Pancreas (tissue), 10 donors: Measurements from ENCODE around the gene AHNAK. TPM values are rescaled to one million over a fixed set of nuclear protein-coding genes. Genes with fewer than 3 reads are reported as not detected.
A peak's percentile ranks its signal among the peaks of the same experiment; 100 is the strongest.

Experiments used
- ATAC-seq, 4 donors: fragments of 200-7000 bp; cut with Tn5 transposase; one replicate each; pipeline versions ENCODE4 v1.8.0 to v1.9.1; 2020; ENCODE audit warnings: mild to moderate bottlenecking in 4 of 4, moderate library complexity in 4 of 4
- DNase-seq, 6 donors: peaks; one replicate each; pipeline ENCODE4 v3.0.0-alpha.2; 2020
- FAIRE-seq: peaks from 2 replicates; lab custom pipeline; 2012; peaks lifted over from hg19 to GRCh38; lab: Jason Lieb, UNC
- H3K27ac ChIP-seq, 4 donors: fragments of 200-600 bp; sonication (generic); 1 replicate in 3 of 4; 2 replicates in 1 of 4; pipeline versions ENCODE4 v1.5.0 to v1.8.0; 2020
- H3K27me3 ChIP-seq, 4 donors: fragments of 200-600 bp; one replicate each; pipeline ENCODE4 v1.8.0; 2021
- H3K36me3 ChIP-seq, 3 donors: fragments of 200-600 bp; sonication (generic) in 1 of 3; one replicate each; pipeline versions ENCODE4 v1.5.0 to v1.8.0; 2020 to 2021
- H3K4me1 ChIP-seq, 3 donors: fragments of 200-600 bp; one replicate each; pipeline ENCODE4 v1.8.0; 2021
- H3K4me3 ChIP-seq, 4 donors: fragments of 200-600 bp; sonication (generic) in 2 of 4; one replicate each; pipeline versions ENCODE4 v1.5.0 to v1.8.0; 2020 to 2021
- H3K9me3 ChIP-seq, 4 donors: fragments of 200-600 bp; one replicate each; pipeline ENCODE4 v1.8.0; 2021
- WGBS, 2 donors: extraction: QIAGEN DNeasy Blood & Tissue Kit; methylation state at CpG; one replicate each; pipeline ENCODE4 v1.1.7; 2013; 5-methylcytosine and 5-hydroxymethylcytosine counted together
- intact Hi-C, 3 donors: fragments of 100-400 bp; cut with DNase I; formaldehyde crosslinking; loops; one replicate each; pipeline versions ENCODE4 v1.11.1 to v1.14.2; 2022
- polyA plus RNA-seq, 2 donors: library from polyadenylated mRNA; stranded (reverse); fragments of 200-250 nt; gene quantifications; one replicate each; pipeline ENCODE4 v1.2.3, GENCODE V29; 2013
- total RNA-seq, 6 donors: library from RNA; stranded (reverse); fragmentation: NEBNext Ultra II Directional in 4 of 6; extraction: Animal tissue kit (Norgen Biotek cat#: 25700) in 4 of 6; gene quantifications; one replicate each; pipeline versions ENCODE4 v1.2.1 to v1.2.4, GENCODE V29; 2021 to 2023
- TF ChIP-seq, protein P1 (sequence below), 4 donors: fragments of 200-600 bp; sonication (generic) in 3 of 4; IDR thresholded peaks; one replicate each; pipeline versions ENCODE4 v1.5.0 to v1.8.0; 2021; ENCODE audit warnings: antibody characterized with exemption in 4 of 4
- donor health status: healthy with polysubstance abuse.
- donor health status: DM: no; HTN: no; CAD: no; lungs with moderate emphysema.
- donor health status: DM: no; HTN: no; CAD: no.
- donor health status: control.
- donor health status: control.
- donor health status: Bipolar disorder and iron deficiency.
- donor health status: DM: yes; HTN: yes; CAD: no.
- donor health status: DM: no; HTN: no; CAD: no.
- donor health status: DM: no; HTN: no; CAD: no.
- donor health status: DM: yes; HTN: yes; CAD: no.

Gene AHNAK
- total and polyA plus RNA-seq, 8 donors: 18.7 to 163 (median 66.8) TPM

DNA sequence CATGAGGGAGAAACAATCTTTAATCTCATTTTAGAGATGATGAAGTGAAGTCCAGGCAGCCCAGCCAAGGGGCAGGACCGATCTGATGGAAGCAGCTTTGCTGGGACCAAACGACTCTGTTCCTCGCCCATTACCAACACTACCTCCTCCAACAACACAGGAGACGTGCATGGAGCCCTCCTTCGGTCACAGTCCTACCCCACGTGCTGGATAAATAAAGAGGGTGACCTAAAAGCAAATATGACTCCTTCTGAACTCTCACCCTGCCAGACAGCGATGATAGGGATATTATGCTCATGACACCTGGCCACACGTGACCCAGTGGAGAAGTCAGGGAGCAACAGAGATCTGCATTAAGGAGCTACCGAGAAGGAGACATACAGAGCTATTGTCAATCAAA lies 101.8 kb downstream of the AHNAK start:
- FAIRE-seq (no peak), ATAC-seq (peak in 2 of 4 donors; percentile 16 to 33), DNase-seq (no peak)
- peaks cover 0 to 5% (median 4%) of the 10 kb centered on the region in 3 donors for H3K4me1 ChIP-seq
- peak overlapping the region in 3 of 4 donors; percentile 10 to 58 (median 55) for H3K27ac ChIP-seq
- 17 to 28% methylated on average over 9 of the region's 9 CpGs for WGBS, 2 donors
- TF ChIP-seq, protein P1, sequence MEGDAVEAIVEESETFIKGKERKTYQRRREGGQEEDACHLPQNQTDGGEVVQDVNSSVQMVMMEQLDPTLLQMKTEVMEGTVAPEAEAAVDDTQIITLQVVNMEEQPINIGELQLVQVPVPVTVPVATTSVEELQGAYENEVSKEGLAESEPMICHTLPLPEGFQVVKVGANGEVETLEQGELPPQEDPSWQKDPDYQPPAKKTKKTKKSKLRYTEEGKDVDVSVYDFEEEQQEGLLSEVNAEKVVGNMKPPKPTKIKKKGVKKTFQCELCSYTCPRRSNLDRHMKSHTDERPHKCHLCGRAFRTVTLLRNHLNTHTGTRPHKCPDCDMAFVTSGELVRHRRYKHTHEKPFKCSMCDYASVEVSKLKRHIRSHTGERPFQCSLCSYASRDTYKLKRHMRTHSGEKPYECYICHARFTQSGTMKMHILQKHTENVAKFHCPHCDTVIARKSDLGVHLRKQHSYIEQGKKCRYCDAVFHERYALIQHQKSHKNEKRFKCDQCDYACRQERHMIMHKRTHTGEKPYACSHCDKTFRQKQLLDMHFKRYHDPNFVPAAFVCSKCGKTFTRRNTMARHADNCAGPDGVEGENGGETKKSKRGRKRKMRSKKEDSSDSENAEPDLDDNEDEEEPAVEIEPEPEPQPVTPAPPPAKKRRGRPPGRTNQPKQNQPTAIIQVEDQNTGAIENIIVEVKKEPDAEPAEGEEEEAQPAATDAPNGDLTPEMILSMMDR (IDR thresholded peaks at IDR 0.05): no peak
- intact Hi-C loops: no loop called here
- no peaks in the 10 kb centered on the region for H3K27me3 ChIP-seq
- no peaks in the 10 kb centered on the region for H3K9me3 ChIP-seq
- peak overlapping the region in 1 of 4 donors; percentile 31 for H3K4me3 ChIP-seq
- H3K36me3 ChIP-seq: no peaks in the 10 kb centered on the region

DNA sequence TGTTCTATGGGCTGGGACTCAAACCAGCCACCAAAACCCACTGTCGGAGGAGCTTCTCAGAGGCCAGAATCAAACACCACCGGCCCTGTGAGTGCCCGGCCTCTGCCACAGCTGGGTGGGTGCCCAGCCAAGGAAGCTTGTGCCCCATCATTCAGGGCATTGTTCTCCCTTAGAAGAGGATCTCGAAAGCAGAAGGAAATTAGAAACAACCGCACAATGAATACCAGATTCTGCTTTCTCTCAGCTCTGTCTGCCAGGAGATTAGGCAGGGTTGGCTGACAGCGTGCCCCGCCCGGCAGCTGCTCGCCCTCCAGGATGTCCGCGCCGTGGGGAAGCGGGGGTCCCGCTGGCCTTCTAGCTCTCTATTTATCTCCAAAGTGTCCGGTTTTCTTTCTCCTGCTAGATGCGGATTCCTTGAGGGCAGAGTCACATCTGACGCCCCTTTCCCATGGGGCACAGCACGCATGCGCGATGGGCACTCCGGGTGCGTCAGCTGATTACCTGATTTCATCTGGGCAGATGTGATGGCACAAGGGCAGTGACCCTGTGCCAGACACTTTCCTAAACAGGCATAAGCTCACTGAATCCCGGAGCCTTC lies 102.3 kb downstream of the AHNAK start:
- no peaks in the 10 kb centered on the region for H3K27me3 ChIP-seq
- DNase-seq (peak in 3 of 6 donors; percentile 31 to 65 (median 41)), FAIRE-seq (no peak), ATAC-seq (peak in 3 of 4 donors; percentile 42 to 67 (median 63))
- H3K36me3 ChIP-seq: no peaks in the 10 kb centered on the region
- WGBS, 2 donors: 38 to 49% methylated on average over 23 of the region's 23 CpGs
- H3K9me3 ChIP-seq: no peaks in the 10 kb centered on the region
- H3K4me3 ChIP-seq: peak overlapping the region in 2 of 4 donors; percentile 7 to 31
- H3K4me1 ChIP-seq: peaks cover 0 to 5% (median 4%) of the 10 kb centered on the region in 3 donors
- TF ChIP-seq, protein P1 (IDR thresholded peaks at IDR 0.05): no peak
- H3K27ac ChIP-seq: peak overlapping the region in 3 of 4 donors; percentile 23 to 58 (median 55)
- intact Hi-C loops: no loop called here

- DNase-seq (no peak), FAIRE-seq (no peak), ATAC-seq (peak in 3 of 4 donors; percentile 31 to 57 (median 50))
- WGBS, 2 donors: 81 to 89% methylated on average over 17 of the region's 17 CpGs
- no peaks in the 10 kb centered on the region for H3K9me3 ChIP-seq
- no peaks in the 10 kb centered on the region for H3K27me3 ChIP-seq
- no peak overlapping the region for H3K4me3 ChIP-seq
- peaks cover 0 to 5% (median 4%) of the 10 kb centered on the region in 3 donors for H3K4me1 ChIP-seq
- H3K36me3 ChIP-seq: no peaks in the 10 kb centered on the region
- peak overlapping the region in 3 of 4 donors; percentile 23 to 58 (median 55) for H3K27ac ChIP-seq
- intact Hi-C loops: no loop called here
- TF ChIP-seq, protein P1 (IDR thresholded peaks at IDR 0.05): no peak
Measured at GRCh38 chr11:62443390-62444235, 103.0 kb downstream of the AHNAK start.

DNA sequence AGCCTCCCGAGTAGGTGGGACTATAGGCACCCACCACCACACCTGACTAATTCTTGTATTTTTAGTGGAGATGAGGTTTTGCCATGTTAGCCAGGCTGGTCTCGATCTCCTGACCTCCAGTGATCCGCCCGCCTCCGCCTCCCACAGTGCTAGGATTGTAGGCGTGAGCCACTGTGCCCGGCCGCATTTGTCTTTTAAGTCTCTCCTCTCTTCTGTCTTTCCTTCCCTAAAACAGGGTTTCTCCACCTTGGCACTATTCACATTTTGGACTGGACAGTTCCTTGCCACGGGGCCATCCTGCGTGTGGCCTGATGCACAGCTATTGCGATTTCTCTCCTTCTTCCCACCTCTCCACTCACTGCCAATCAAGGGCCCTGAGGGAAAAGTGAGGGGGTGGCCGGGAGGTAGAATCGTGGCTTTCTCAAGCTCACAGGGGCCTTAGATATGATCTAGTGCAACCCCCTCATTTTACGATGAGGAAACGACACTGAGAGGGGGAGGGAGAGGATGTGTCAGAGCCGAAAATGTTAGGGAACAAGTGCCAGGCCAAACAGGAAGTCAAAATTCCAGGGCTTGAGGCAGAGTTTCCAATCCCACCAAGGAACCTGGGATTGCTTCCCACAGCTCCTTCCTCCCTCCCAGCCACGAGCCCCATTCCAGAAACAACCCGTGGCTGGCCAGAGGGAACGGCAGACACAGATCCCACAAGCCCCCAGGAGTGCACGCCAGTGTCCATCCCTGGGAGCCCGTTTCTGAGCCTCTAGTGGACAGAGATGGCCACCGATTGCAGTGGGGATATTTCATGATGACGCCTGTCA lies 106.6 kb downstream of the AHNAK start:
- intact Hi-C loops: no loop called here
- TF ChIP-seq, protein P1 (IDR thresholded peaks at IDR 0.05): no peak
- WGBS, 2 donors: 53 to 62% methylated on average over 23 of the region's 23 CpGs
- H3K27ac ChIP-seq: no peak overlapping the region
- peaks cover 0 to 3% (median 2%) of the 10 kb centered on the region in 3 donors for H3K4me1 ChIP-seq
- ATAC-seq (peak in 3 of 4 donors; percentile 15 to 41 (median 35)), FAIRE-seq (no peak), DNase-seq (no peak)
- no peaks in the 10 kb centered on the region for H3K36me3 ChIP-seq
- no peaks in the 10 kb centered on the region for H3K9me3 ChIP-seq
- no peaks in the 10 kb centered on the region for H3K27me3 ChIP-seq
- H3K4me3 ChIP-seq: no peak overlapping the region
